Type B pancreatic cell (in vitro differentiated cells): ENCODE results near the gene HLA-DQA2. TPM values are rescaled to one million over a fixed set of nuclear protein-coding genes. Genes with fewer than 3 reads are reported as not detected.

Experiments used
- DNase-seq: peaks from one replicate; pipeline ENCODE4 v3.0.0; 2021; ENCODE audit warnings: mixed read lengths; ENCODE audit not compliant: unreplicated experiment; ENCODE audit errors: extremely low spot score
- H3K27ac Mint-ChIP-seq: 2 replicates; pipeline ENCODE4 v1.8.0; 2021; ENCODE audit warnings: mild to moderate bottlenecking, mixed read lengths
- H3K27me3 Mint-ChIP-seq: 2 replicates; pipeline ENCODE4 v1.8.0; 2021; ENCODE audit warnings: mixed read lengths
- H3K36me3 Mint-ChIP-seq: 2 replicates; pipeline ENCODE4 v1.8.0; 2021; ENCODE audit warnings: mixed read lengths
- H3K4me1 Mint-ChIP-seq: one replicate; pipeline ENCODE4 v1.8.0; 2021; ENCODE audit warnings: mixed read lengths; ENCODE audit not compliant: unreplicated experiment
- H3K4me3 Mint-ChIP-seq: 2 replicates; pipeline ENCODE4 v1.8.0; 2021; ENCODE audit warnings: mild to moderate bottlenecking, mixed read lengths
- H3K9me3 Mint-ChIP-seq: 2 replicates; pipeline ENCODE4 v1.8.0; 2021; ENCODE audit warnings: mixed read lengths
- CTCF ChIP-seq: fragments of 200-600 bp; sonication (generic); conservative IDR thresholded peaks from 2 replicates; pipeline ENCODE4 v1.5.0; 2021; ENCODE audit warnings: antibody characterized with exemption, mild to moderate bottlenecking
- total RNA-seq: library from RNA; stranded (reverse); gene quantifications from 2 replicates; pipeline ENCODE4 v1.2.1, GENCODE V29; 2021; ENCODE audit warnings: low replicate concordance

The HLA-DQA2 gene
- total RNA-seq, 1 donor from 2014 or later, result not detected

GRCh38 chr6:32709625-32710024 lies 31.6 kb upstream of the HLA-DQA2 start:
- no peak overlapping the region for H3K4me3 Mint-ChIP-seq
- TF ChIP-seq CTCF, result no peak
- DNase-seq, result no peak
- no peak overlapping the region for H3K27ac Mint-ChIP-seq
- H3K4me1 Mint-ChIP-seq, result no peaks in the 10 kb centered on the region
- no peaks in the 10 kb centered on the region for H3K9me3 Mint-ChIP-seq
- peaks cover 15% of the 10 kb centered on the region for H3K27me3 Mint-ChIP-seq
- no peaks in the 10 kb centered on the region for H3K36me3 Mint-ChIP-seq

GRCh38 chr6:32713241-32713640 lies 27.9 kb upstream of the HLA-DQA2 start:
- Mint-ChIP-seq H3K4me3 (no peak overlapping the region), H3K27ac (no peak overlapping the region), H3K9me3 (no peaks in the 10 kb centered on the region), H3K27me3 (peaks cover 15% of the 10 kb centered on the region), H3K4me1 (no peaks in the 10 kb centered on the region), H3K36me3 (no peaks in the 10 kb centered on the region)
- TF ChIP-seq CTCF, result no peak
- no peak for DNase-seq

- Mint-ChIP-seq H3K36me3 (no peaks in the 10 kb centered on the region), H3K27ac (no peak overlapping the region), H3K9me3 (no peaks in the 10 kb centered on the region), H3K4me1 (no peaks in the 10 kb centered on the region), H3K27me3 (peaks cover 11% of the 10 kb centered on the region), H3K4me3 (no peak overlapping the region)
- DNase-seq, result no peak
- no peak for TF ChIP-seq CTCF
Observed at GRCh38 chr6:32716396-32716795, 24.8 kb upstream of the HLA-DQA2 start.

- no peak for DNase-seq
- Mint-ChIP-seq H3K9me3 (no peaks in the 10 kb centered on the region), H3K27ac (no peak overlapping the region), H3K27me3 (peaks cover 12% of the 10 kb centered on the region), H3K4me3 (no peak overlapping the region), H3K36me3 (no peaks in the 10 kb centered on the region), H3K4me1 (no peaks in the 10 kb centered on the region)
- TF ChIP-seq CTCF, result no peak
Observed at GRCh38 chr6:32718879-32719278, 22.3 kb upstream of the HLA-DQA2 start.

- H3K4me1 Mint-ChIP-seq, result no peaks in the 10 kb centered on the region
- no peak overlapping the region for H3K4me3 Mint-ChIP-seq
- no peak for TF ChIP-seq CTCF
- H3K9me3 Mint-ChIP-seq, result no peaks in the 10 kb centered on the region
- no peak overlapping the region for H3K27ac Mint-ChIP-seq
- H3K36me3 Mint-ChIP-seq, result no peaks in the 10 kb centered on the region
- no peak for DNase-seq
- peaks cover 28% of the 10 kb centered on the region for H3K27me3 Mint-ChIP-seq
Observed at GRCh38 chr6:32738126-32738525, 3.1 kb upstream of the HLA-DQA2 start.

GRCh38 chr6:32742374-32742773 lies 1.2 kb downstream of the HLA-DQA2 start:
- H3K4me1 Mint-ChIP-seq, result no peaks in the 10 kb centered on the region
- no peak overlapping the region for H3K27ac Mint-ChIP-seq
- no peak for DNase-seq
- TF ChIP-seq CTCF, result no peak
- no peak overlapping the region for H3K4me3 Mint-ChIP-seq
- H3K9me3 Mint-ChIP-seq, result no peaks in the 10 kb centered on the region
- no peaks in the 10 kb centered on the region for H3K36me3 Mint-ChIP-seq
- peaks cover 17% of the 10 kb centered on the region for H3K27me3 Mint-ChIP-seq
